GM19193 (cell line): ENCODE results near the gene RTN4R.

Experiments used
- POLR2A ChIP-seq: IDR thresholded peaks from 4 replicates; pipeline ENCODE4 v1.6.1; 2011; ENCODE audit not compliant: insufficient read depth, insufficient read length; ENCODE audit errors: extremely low read depth

RTN4R gene

GRCh38 chr22:20268279-20269012 is at the start of gene RTN4R:
TSS of gene RTN4R (minus strand) at chr22:20268318. CDS start at chr22:20268092, 226 bp downstream.
- TF ChIP-seq POLR2A: no peak

GRCh38 chr22:20316844-20317401 is 48.8 kb upstream of the RTN4R start:
- no peak for TF ChIP-seq POLR2A

GRCh38 chr22:20316217-20316843 is 48.2 kb upstream of the RTN4R start:
- no peak for TF ChIP-seq POLR2A

- TF ChIP-seq POLR2A: no peak
Measured at GRCh38 chr22:20315337-20316216, 47.5 kb upstream of the RTN4R start.

- TF ChIP-seq POLR2A: no peak
Measured at GRCh38 chr22:20312396-20313191, 44.5 kb upstream of the RTN4R start.

- TF ChIP-seq POLR2A: no peak
Measured at GRCh38 chr22:20305894-20306645, 38.0 kb upstream of the RTN4R start.

GRCh38 chr22:20304646-20305045 is 36.5 kb upstream of the RTN4R start:
- TF ChIP-seq POLR2A: no peak

- TF ChIP-seq POLR2A: no peak
Measured at GRCh38 chr22:20302438-20303228, 34.5 kb upstream of the RTN4R start.

- no peak for TF ChIP-seq POLR2A
Measured at GRCh38 chr22:20299746-20300136, 31.6 kb upstream of the RTN4R start.

- TF ChIP-seq POLR2A: no peak
Measured at GRCh38 chr22:20298803-20299745, 31.0 kb upstream of the RTN4R start.

- no peak for TF ChIP-seq POLR2A
Measured at GRCh38 chr22:20298110-20298802, 30.1 kb upstream of the RTN4R start.
